CD4-positive, alpha-beta T cell treated with Interleukin-2 at 100 ng/mL for 4 hours (primary cell): ENCODE results near the gene COX14.
"Not testable (repeated sequence)": the region's sequence is repeated elsewhere in the genome, so short reads cannot be mapped to it uniquely, and the experiment has no call there.

Experiments
- DNase-seq: peaks from one replicate; pipeline ENCODE4 v3.0.0-alpha.2; 2020; ENCODE audit warnings: low spot score

COX14 gene

GRCh38 chr12:50111693-50112455 lies at the start of gene COX14:
TSS of gene COX14 (plus strand) at chr12:50112236. CDS start at chr12:50120044, 7,808 bp downstream.
- DNase-seq: peak; percentile 99

GRCh38 chr12:50062728-50063460 lies 49.1 kb upstream of the COX14 start:
- DNase-seq: no peak

GRCh38 chr12:50065726-50066310 lies 46.2 kb upstream of the COX14 start:
- no peak for DNase-seq

- DNase-seq: no peak
Observed at GRCh38 chr12:50066402-50066801, 45.6 kb upstream of the COX14 start.

GRCh38 chr12:50069069-50069468 lies 43.0 kb upstream of the COX14 start:
- DNase-seq: no peak

- DNase-seq: no peak
Observed at GRCh38 chr12:50069539-50069938, 42.5 kb upstream of the COX14 start.

GRCh38 chr12:50070314-50071060 lies 41.5 kb upstream of the COX14 start:
- peak; percentile 67 for DNase-seq

- no peak for DNase-seq
Observed at GRCh38 chr12:50072198-50072907, 39.7 kb upstream of the COX14 start.

GRCh38 chr12:50073206-50073605 lies 38.8 kb upstream of the COX14 start:
- DNase-seq: no peak

GRCh38 chr12:50073712-50074111 lies 38.3 kb upstream of the COX14 start:
- DNase-seq: no peak

- peak; percentile 81 for DNase-seq
Observed at GRCh38 chr12:50074936-50075807, 36.9 kb upstream of the COX14 start.

- DNase-seq: no peak
Observed at GRCh38 chr12:50075808-50076170, 36.2 kb upstream of the COX14 start.

GRCh38 chr12:50077099-50077498 lies 34.9 kb upstream of the COX14 start:
- no peak for DNase-seq

- no peak for DNase-seq
Observed at GRCh38 chr12:50078281-50078680, 33.8 kb upstream of the COX14 start.

GRCh38 chr12:50079771-50080170 lies 32.3 kb upstream of the COX14 start:
- no peak for DNase-seq

- DNase-seq: no peak
Observed at GRCh38 chr12:50081096-50081808, 30.8 kb upstream of the COX14 start.

- no peak for DNase-seq
Observed at GRCh38 chr12:50082644-50083043, 29.4 kb upstream of the COX14 start.

- DNase-seq: no peak
Observed at GRCh38 chr12:50083301-50083700, 28.7 kb upstream of the COX14 start.

- DNase-seq: not testable (repeated sequence)
Observed at GRCh38 chr12:50084409-50084774, 27.6 kb upstream of the COX14 start.
